Parathyroid adenoma (tissue), 2 donors: Measurements from ENCODE around the gene ZNF143.

Source experiments
- H2AFZ ChIP-seq: fragments of 300-600 bp; sonication (generic); one replicate; pipeline ENCODE4 v1.7.0; 2017; ENCODE audit warnings: antibody characterized with exemption, mild to moderate bottlenecking
- H3K27ac ChIP-seq: fragments of 300-600 bp; sonication (generic); one replicate; pipeline ENCODE4 v1.7.0; 2017
- H3K27me3 ChIP-seq: fragments of 300-600 bp; sonication (generic); one replicate; pipeline ENCODE4 v1.7.0; 2017; ENCODE audit warnings: low read length; ENCODE audit not compliant: control insufficient read depth, insufficient read depth
- H3K36me3 ChIP-seq: fragments of 300-600 bp; sonication (generic); one replicate; pipeline ENCODE4 v1.7.0; 2017; ENCODE audit warnings: low read length; ENCODE audit not compliant: control insufficient read depth, insufficient read depth
- H3K4me1 ChIP-seq: fragments of 300-600 bp; sonication (generic); one replicate; pipeline ENCODE4 v1.7.0; 2017; ENCODE audit warnings: control low read depth
- H3K4me2 ChIP-seq: fragments of 300-600 bp; sonication (generic); one replicate; pipeline ENCODE4 v1.7.0; 2017; ENCODE audit warnings: low read length
- H3K4me3 ChIP-seq: fragments of 300-600 bp; sonication (generic); one replicate; pipeline ENCODE4 v1.7.0; 2017; ENCODE audit warnings: low read depth, low read length
- H3K79me2 ChIP-seq: fragments of 300-600 bp; sonication (generic); one replicate; pipeline ENCODE4 v1.7.0; 2017; ENCODE audit warnings: control low read depth
- H3K9ac ChIP-seq: fragments of 300-600 bp; sonication (generic); one replicate; pipeline ENCODE4 v1.7.0; 2017; ENCODE audit warnings: mild to moderate bottlenecking
- H3K9me3 ChIP-seq: fragments of 300-600 bp; sonication (generic); one replicate; pipeline ENCODE4 v1.7.0; 2017; ENCODE audit warnings: low read length; ENCODE audit not compliant: control insufficient read depth
- CTCF ChIP-seq: fragments of 300-600 bp; sonication (generic); IDR thresholded peaks from one replicate; pipeline ENCODE4 v1.7.0; 2017; ENCODE audit warnings: antibody characterized with exemption, mild to moderate bottlenecking
- donor health status: primary hyperparathyroidism.

The ZNF143 gene

GRCh38 chr11:9571763-9572115 is 110.9 kb downstream of the ZNF143 start:
- Histone ChIP-seq H3K36me3 (no peaks in the 10 kb centered on the region), H3K9me3 (no peaks in the 10 kb centered on the region), H2AFZ (no peak overlapping the region), H3K4me1 (peaks cover 10% of the 10 kb centered on the region), H3K4me2 (no peak overlapping the region), H3K9ac (no peak overlapping the region), H3K27ac (no peak overlapping the region), H3K27me3 (no peaks in the 10 kb centered on the region), H3K4me3 (no peak overlapping the region), H3K79me2 (no peaks in the 10 kb centered on the region)
- no peak for TF ChIP-seq CTCF

- Histone ChIP-seq H3K4me3 (peak within 1 kb of the TSS; percentile 77), H3K79me2 (no peaks in the 10 kb centered on the region), H3K4me2 (peak within 1 kb of the TSS; percentile 81), H3K9me3 (no peaks in the 10 kb centered on the region), H3K9ac (peak within 1 kb of the TSS; percentile 93), H3K27ac (peak within 1 kb of the TSS; percentile 98), H3K27me3 (no peaks in the 10 kb centered on the region), H3K36me3 (no peaks in the 10 kb centered on the region), H3K4me1 (peaks cover 14% of the 10 kb centered on the region), H2AFZ (peak within 1 kb of the TSS; percentile 97)
- TF ChIP-seq CTCF = no peak
Measured at GRCh38 chr11:9573052-9573774, 112.4 kb downstream of the ZNF143 start, which contains the start of gene WEE1. TSS of gene WEE1 (plus strand) at chr11:9573670. CDS start at chr11:9573934, 264 bp downstream.

- Histone ChIP-seq H3K9me3 (no peaks in the 10 kb centered on the region), H2AFZ (peak overlapping the region; percentile 77), H3K27ac (peak overlapping the region; percentile 89), H3K36me3 (no peaks in the 10 kb centered on the region), H3K27me3 (no peaks in the 10 kb centered on the region), H3K4me2 (peak overlapping the region; percentile 81), H3K4me3 (peak overlapping the region; percentile 66), H3K4me1 (peaks cover 10% of the 10 kb centered on the region), H3K79me2 (no peaks in the 10 kb centered on the region), H3K9ac (no peak overlapping the region)
- TF ChIP-seq CTCF = no peak
Measured at GRCh38 chr11:9573775-9574621, 113.2 kb downstream of the ZNF143 start.

- H3K9ac ChIP-seq = peak overlapping the region; percentile 58
- peak overlapping the region; percentile 71 for H3K4me2 ChIP-seq
- no peaks in the 10 kb centered on the region for H3K79me2 ChIP-seq
- no peaks in the 10 kb centered on the region for H3K27me3 ChIP-seq
- TF ChIP-seq CTCF = no peak
- no peaks in the 10 kb centered on the region for H3K9me3 ChIP-seq
- H3K27ac ChIP-seq = peak overlapping the region; percentile 89
- no peaks in the 10 kb centered on the region for H3K36me3 ChIP-seq
- H3K4me1 ChIP-seq = peaks cover 6% of the 10 kb centered on the region
- H3K4me3 ChIP-seq = peak overlapping the region; percentile 66
- H2AFZ ChIP-seq = peak overlapping the region; percentile 77
Measured at GRCh38 chr11:9574622-9575259, 113.9 kb downstream of the ZNF143 start.
